ENCODE results near the gene SORL1-AS1.
"Not testable (repeated sequence)": the region's sequence is repeated elsewhere in the genome, so short reads cannot be mapped to it uniquely, and the experiment has no call there.

The SORL1-AS1 gene

DNA sequence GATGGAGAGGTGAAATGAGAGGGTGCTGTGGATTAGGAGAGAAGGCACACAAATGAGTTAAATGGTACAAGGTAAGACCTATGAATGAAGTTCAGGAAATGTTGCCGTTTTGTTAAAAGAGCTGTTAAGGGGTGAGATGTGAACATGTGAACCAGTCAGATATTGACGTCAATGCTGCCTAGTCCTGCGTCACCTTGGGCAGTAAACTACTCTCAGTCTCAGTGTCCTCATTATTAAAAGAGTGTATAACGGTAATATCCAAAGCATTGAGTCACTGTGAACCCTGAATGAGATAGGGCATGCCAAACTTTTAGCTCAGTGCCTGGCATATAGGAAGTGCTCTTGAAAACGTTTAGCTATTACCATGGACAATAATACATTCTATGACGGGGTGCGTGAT lies 32.4 kb upstream of the SORL1-AS1 start:
- Mint-ChIP-seq H3K27ac (peak overlapping the region; percentile 94 to 95), H3K4me1 (peaks cover 76 to 90% of the 10 kb centered on the region in 2 donors), H3K9me3 (no peaks in the 10 kb centered on the region), H3K36me3 (peaks cover 26% of the 10 kb centered on the region), H3K4me3 (peak overlapping the region; percentile 89), H3K27me3 (ENCODE audit: low read depth in 2 of 2) (no peaks in the 10 kb centered on the region)
- H3K27me3 ChIP-seq (ENCODE audit: control insufficient read depth, insufficient read depth, low read length), result no peaks in the 10 kb centered on the region
- H3K27ac ChIP-seq (ENCODE audit: low read length), result peak overlapping the region; percentile 93
- peaks cover 79% of the 10 kb centered on the region for H3K4me1 ChIP-seq (ENCODE audit: control insufficient read depth, insufficient read depth, low read length)
- no peaks in the 10 kb centered on the region for H3K9me3 ChIP-seq (ENCODE audit: control insufficient read depth, insufficient read depth, low read length)
- H3K36me3 ChIP-seq (ENCODE audit: control insufficient read depth, insufficient read depth, low read length), result peaks cover 46% of the 10 kb centered on the region
- intact Hi-C loops (cut with micrococcal nuclease), result loop anchor here (1.0 kb wide), 1 partner anchor 29 kb away; no protein-coding TSS in a partner anchor
- peak; percentile 58 to 64 for DNase-seq
- no peak overlapping the region for H3K4me3 ChIP-seq (ENCODE audit: low read length)
- WGBS (ENCODE audit: insufficient coverage), result 71% methylated on average over 7 of the region's 7 CpGs
- TF ChIP-seq, protein P1, sequence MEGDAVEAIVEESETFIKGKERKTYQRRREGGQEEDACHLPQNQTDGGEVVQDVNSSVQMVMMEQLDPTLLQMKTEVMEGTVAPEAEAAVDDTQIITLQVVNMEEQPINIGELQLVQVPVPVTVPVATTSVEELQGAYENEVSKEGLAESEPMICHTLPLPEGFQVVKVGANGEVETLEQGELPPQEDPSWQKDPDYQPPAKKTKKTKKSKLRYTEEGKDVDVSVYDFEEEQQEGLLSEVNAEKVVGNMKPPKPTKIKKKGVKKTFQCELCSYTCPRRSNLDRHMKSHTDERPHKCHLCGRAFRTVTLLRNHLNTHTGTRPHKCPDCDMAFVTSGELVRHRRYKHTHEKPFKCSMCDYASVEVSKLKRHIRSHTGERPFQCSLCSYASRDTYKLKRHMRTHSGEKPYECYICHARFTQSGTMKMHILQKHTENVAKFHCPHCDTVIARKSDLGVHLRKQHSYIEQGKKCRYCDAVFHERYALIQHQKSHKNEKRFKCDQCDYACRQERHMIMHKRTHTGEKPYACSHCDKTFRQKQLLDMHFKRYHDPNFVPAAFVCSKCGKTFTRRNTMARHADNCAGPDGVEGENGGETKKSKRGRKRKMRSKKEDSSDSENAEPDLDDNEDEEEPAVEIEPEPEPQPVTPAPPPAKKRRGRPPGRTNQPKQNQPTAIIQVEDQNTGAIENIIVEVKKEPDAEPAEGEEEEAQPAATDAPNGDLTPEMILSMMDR (IDR thresholded peaks at IDR 0.05), result no peak
- ATAC-seq, result peak; percentile 54 to 76 (median 58)

DNA sequence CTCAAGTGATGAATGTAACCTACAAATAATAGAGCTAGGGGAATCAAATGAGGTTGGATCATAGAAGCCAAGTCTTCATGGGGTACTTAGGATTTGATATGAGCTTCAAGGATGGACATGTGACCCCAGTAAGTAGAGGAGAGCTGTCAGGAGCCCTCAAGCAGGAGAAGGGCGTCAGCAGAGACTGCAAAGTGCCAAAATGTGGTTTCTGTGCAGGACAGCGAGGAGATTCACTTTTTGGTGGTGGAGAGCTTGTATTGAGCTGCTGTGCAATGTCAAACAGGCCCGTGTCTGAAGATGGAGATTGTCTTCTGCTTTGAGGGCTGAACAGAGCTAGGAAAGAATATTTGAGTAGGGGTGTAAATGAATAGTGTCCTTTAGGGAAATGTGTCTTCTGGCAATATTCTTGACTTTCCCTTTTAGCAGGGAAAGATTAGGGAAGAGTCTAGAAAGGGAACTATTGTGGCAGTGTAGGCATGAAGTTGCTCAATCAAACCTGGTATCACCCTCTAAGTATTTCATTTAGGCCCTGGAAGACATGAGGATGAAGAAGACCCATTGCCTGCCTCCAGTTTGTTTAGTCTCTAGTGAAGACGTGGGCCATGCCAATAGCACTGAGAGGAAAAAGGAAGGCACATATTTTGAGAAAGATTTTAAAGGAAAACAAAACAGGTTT lies 31.2 kb upstream of the SORL1-AS1 start:
- intact Hi-C loops (cut with micrococcal nuclease), result no loop called here
- Mint-ChIP-seq H3K4me1 (peaks cover 63 to 90% of the 10 kb centered on the region in 2 donors), H3K9me3 (no peaks in the 10 kb centered on the region), H3K36me3 (peaks cover 13% of the 10 kb centered on the region), H3K27ac (peak overlapping the region; percentile 94 to 95), H3K4me3 (peak overlapping the region; percentile 89), H3K27me3 (ENCODE audit: low read depth in 2 of 2) (no peaks in the 10 kb centered on the region)
- no peaks in the 10 kb centered on the region for H3K27me3 ChIP-seq (ENCODE audit: control insufficient read depth, insufficient read depth, low read length)
- H3K4me1 ChIP-seq (ENCODE audit: control insufficient read depth, insufficient read depth, low read length), result peaks cover 88% of the 10 kb centered on the region
- no peak overlapping the region for H3K4me3 ChIP-seq (ENCODE audit: low read length)
- TF ChIP-seq, protein P1 (IDR thresholded peaks at IDR 0.05), result no peak
- DNase-seq (peak in 1 of 2 donors; percentile 43), ATAC-seq (peak in 2 of 3 donors; percentile 8 to 14)
- no peaks in the 10 kb centered on the region for H3K9me3 ChIP-seq (ENCODE audit: control insufficient read depth, insufficient read depth, low read length)
- H3K27ac ChIP-seq (ENCODE audit: low read length), result peak overlapping the region; percentile 93
- H3K36me3 ChIP-seq (ENCODE audit: control insufficient read depth, insufficient read depth, low read length), result peaks cover 41% of the 10 kb centered on the region
- WGBS (ENCODE audit: insufficient coverage), result 32% methylated on average over 4 of the region's 4 CpGs

DNA sequence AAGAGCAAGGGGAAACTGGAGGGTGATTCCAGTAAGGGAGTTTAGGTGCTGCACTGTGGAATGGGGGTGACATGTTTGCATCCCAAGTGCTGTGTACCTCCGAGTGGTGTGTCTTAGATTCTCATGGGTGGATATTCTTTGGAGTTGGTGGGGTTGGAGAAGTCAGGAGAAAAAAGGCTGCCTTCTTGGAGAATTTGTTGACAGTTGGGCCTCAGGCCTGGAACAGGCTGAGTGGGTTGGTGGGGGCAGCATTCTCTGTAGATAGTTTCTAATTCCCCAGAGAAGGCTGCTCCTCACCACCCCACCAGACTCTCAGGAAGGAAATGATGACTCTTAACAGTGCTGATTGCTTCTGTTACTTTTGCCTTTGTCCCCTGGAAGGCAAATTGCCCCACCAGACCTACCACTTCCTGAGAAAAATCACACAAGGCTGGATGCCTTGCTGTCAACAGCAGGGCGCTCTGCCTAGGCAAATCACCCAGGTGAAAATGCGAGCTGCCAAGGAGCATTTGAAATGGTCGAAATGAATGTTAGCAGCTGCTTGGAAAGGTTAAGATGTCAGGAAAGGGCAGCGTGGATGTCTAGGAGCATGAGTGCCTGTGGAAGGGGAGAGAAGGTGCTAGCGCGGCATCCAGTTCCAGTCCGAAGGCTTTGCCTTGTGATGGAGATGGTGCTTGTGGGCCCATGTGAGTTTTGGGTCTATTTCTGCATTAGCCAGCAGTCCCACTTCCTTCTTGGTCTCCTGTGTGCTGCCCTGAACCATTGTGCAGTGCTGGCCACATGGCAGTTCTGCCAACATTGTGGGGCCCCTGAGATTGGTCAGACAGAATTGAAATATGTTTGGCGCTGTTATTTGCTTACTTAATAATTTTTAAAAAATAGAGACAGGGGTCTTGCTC lies 29.7 kb upstream of the SORL1-AS1 start:
- H3K4me1 ChIP-seq (ENCODE audit: control insufficient read depth, insufficient read depth, low read length), result peaks cover 94% of the 10 kb centered on the region
- Mint-ChIP-seq H3K36me3 (peaks cover 4% of the 10 kb centered on the region), H3K27ac (peak overlapping the region; percentile 94 to 95), H3K27me3 (ENCODE audit: low read depth in 2 of 2) (no peaks in the 10 kb centered on the region), H3K4me3 (peak overlapping the region; percentile 89), H3K4me1 (peaks cover 59 to 87% of the 10 kb centered on the region in 2 donors), H3K9me3 (no peaks in the 10 kb centered on the region)
- peak; percentile 69 to 87 (median 77) for ATAC-seq
- H3K9me3 ChIP-seq (ENCODE audit: control insufficient read depth, insufficient read depth, low read length), result no peaks in the 10 kb centered on the region
- peaks cover 40% of the 10 kb centered on the region for H3K36me3 ChIP-seq (ENCODE audit: control insufficient read depth, insufficient read depth, low read length)
- DNase-seq, result peak; percentile 72 to 87
- H3K27me3 ChIP-seq (ENCODE audit: control insufficient read depth, insufficient read depth, low read length), result no peaks in the 10 kb centered on the region
- intact Hi-C loops (cut with micrococcal nuclease), result loop anchor here (1.0 kb wide), 5 partner anchors 10 to 64 kb away; no protein-coding TSS in a partner anchor
- H3K27ac ChIP-seq (ENCODE audit: low read length), result peak overlapping the region; percentile 93
- 19% methylated on average over 8 of the region's 9 CpGs for WGBS (ENCODE audit: insufficient coverage)
- TF ChIP-seq, protein P1 (IDR thresholded peaks at IDR 0.05), result no peak
- peak overlapping the region; percentile 41 for H3K4me3 ChIP-seq (ENCODE audit: low read length)

DNA sequence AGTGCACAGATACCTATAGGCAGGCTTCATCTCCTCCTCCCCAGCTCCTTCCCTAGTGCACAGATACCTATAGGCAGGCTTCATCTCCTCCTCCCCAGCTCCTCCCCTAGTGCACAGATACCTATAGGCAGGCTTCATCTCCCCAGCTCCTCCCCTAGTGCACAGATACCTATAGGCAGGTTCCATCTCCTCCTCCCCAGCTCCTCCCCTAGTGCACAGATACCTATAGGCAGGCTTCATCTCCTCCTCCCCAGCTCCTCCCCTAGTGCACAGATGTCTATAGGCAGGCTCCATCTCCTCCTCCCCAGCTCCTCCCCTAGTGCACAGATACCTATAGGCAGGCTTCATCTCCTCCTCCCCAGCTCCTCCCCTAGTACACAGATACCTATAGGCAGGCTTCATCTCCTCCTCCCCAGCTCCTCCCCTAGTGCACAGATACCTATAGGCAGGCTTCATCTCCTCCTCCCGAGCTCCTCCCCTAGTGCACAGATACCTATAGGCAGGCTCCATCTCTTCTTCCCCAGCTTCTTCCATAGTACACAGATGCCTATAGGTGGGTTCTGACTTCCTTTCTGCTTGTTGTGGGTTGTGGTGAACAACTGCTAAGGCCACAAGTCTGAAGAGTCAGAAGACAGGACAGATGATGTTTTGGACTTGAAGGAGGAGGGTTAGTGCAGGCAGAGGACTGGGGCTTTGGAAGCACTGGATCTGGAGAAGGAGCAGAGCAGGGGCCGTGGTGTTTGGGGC lies 28.9 kb upstream of the SORL1-AS1 start:
- not testable (repeated sequence) for H3K9me3 ChIP-seq (ENCODE audit: control insufficient read depth, insufficient read depth, low read length); H3K27me3 Mint-ChIP-seq (ENCODE audit: low read depth in 2 of 2); H3K9me3 Mint-ChIP-seq; H3K27me3 ChIP-seq (ENCODE audit: control insufficient read depth, insufficient read depth, low read length); H3K36me3 Mint-ChIP-seq
- Histone ChIP-seq H3K4me1 (ENCODE audit: control insufficient read depth, insufficient read depth, low read length) (peaks cover 94% of the 10 kb centered on the region), H3K4me3 (ENCODE audit: low read length) (peak overlapping the region; percentile 41), H3K36me3 (ENCODE audit: control insufficient read depth, insufficient read depth, low read length) (peaks cover 35% of the 10 kb centered on the region), H3K27ac (ENCODE audit: low read length) (peak overlapping the region; percentile 93)
- intact Hi-C loops (cut with micrococcal nuclease), result loop anchor here (1.0 kb wide), 5 partner anchors 9 to 63 kb away; no protein-coding TSS in a partner anchor
- peak overlapping the region; percentile 89 for H3K4me3 Mint-ChIP-seq
- peak; percentile 55 to 86 for DNase-seq
- WGBS (ENCODE audit: insufficient coverage), result 4% methylated on average over 2 of the region's 2 CpGs
- H3K4me1 Mint-ChIP-seq, result peaks cover 61 to 87% of the 10 kb centered on the region in 2 donors
- ATAC-seq, result peak; percentile 52 to 80 (median 68)
- peak overlapping the region; percentile 94 to 95 for H3K27ac Mint-ChIP-seq

Measured in natural killer cell (primary cell).